Endothelial cell of umbilical vein (primary cell): ENCODE results near the gene MEP1B. TPM values are rescaled to one million over a fixed set of nuclear protein-coding genes. Genes with fewer than 3 reads are reported as not detected.

Experiments used
- BruUV-seq: library from RNA; stranded (reverse); fragments of 400-500 nt; replicated peaks from 2 replicates; lab custom pipeline; 2021; lab: Mats Ljungman, UMichigan
- CTCF ChIA-PET: fragments of 300-600, 350-600 bp; sonication (Branson Sonifier 250); formaldehyde crosslinking; loops from one replicate; lab custom pipeline; 2021; ENCODE audit warnings: antibody characterized with exemption, inconsistent platforms; lab: Charles Lee
- POLR2A ChIA-PET: fragments of 300-600, 350-600 bp; sonication (Branson Sonifier 250); formaldehyde crosslinking; loops from one replicate; lab custom pipeline; 2021; ENCODE audit warnings: antibody characterized with exemption, inconsistent platforms; lab: Charles Lee
- DNase-seq: peaks from one replicate; pipeline ENCODE4 v3.0.0-alpha.2; 2011; ENCODE audit warnings: low read depth, low spot score
- FAIRE-seq: peaks from 2 replicates; lab custom pipeline; 2011; peaks lifted over from hg19 to GRCh38; lab: Jason Lieb, UNC
- H2AFZ ChIP-seq: 2 replicates; pipeline ENCODE4 v1.6.0; 2012; ENCODE audit warnings: low read depth, low read length, control low read depth, inconsistent platforms
- H3K27ac ChIP-seq: 2 replicates; pipeline ENCODE4 v1.5.1; 2011; ENCODE audit warnings: low read depth, mild to moderate bottlenecking, control low read depth, low read length, moderate library complexity; ENCODE audit not compliant: insufficient read depth
- H3K27me3 ChIP-seq, 2 experiments: 2 replicates each; pipeline versions ENCODE4 v1.6.0 to v1.6.1; 2011; ENCODE audit warnings: low read length in 2 of 2, mixed read lengths in 1 of 2; ENCODE audit not compliant: control insufficient read depth in 2 of 2, insufficient read depth in 2 of 2
- H3K36me3 ChIP-seq, 2 experiments: 2 replicates in 1 of 2; 3 replicates in 1 of 2; pipeline ENCODE4 v1.5.1; 2011; ENCODE audit warnings: low read length in 2 of 2, mild to moderate bottlenecking in 1 of 2, moderate library complexity in 1 of 2; ENCODE audit not compliant: control insufficient read depth in 2 of 2, insufficient read depth in 2 of 2; ENCODE audit errors: extremely low read depth in 1 of 2
- H3K4me1 ChIP-seq: 3 replicates; pipeline ENCODE4 v1.5.1; 2011; ENCODE audit warnings: mild to moderate bottlenecking, low read length; ENCODE audit not compliant: control insufficient read depth, insufficient read depth; ENCODE audit errors: extremely low read depth
- H3K4me2 ChIP-seq: 2 replicates; pipeline ENCODE4 v1.6.1; 2011; ENCODE audit warnings: low read length, control low read depth, mixed read lengths; ENCODE audit not compliant: insufficient read depth
- H3K4me3 ChIP-seq, 3 experiments: fragments of 200-600 bp in 1 of 3; sonication (generic), shearing (Covaris generic) in 1 of 3; replicated peaks in 1 of 3; 2 replicates each; pipeline ENCODE4 v1.5.1; 2011 to 2016; ENCODE audit warnings: control low read depth in 3 of 3, low read length in 3 of 3, mild to moderate bottlenecking in 2 of 3, inconsistent platforms in 1 of 3, low read depth in 1 of 3, moderate library complexity in 1 of 3; ENCODE audit not compliant: insufficient read depth in 1 of 3
- H3K79me2 ChIP-seq: 2 replicates; pipeline ENCODE4 v1.6.0; 2012; ENCODE audit warnings: low read length, inconsistent platforms; ENCODE audit not compliant: control insufficient read depth, insufficient read depth
- H3K9ac ChIP-seq: replicated peaks from 2 replicates; pipeline ENCODE3; 2011; ENCODE audit warnings: low read length, control low read depth; ENCODE audit not compliant: insufficient read depth; ENCODE audit errors: extremely low read depth
- H3K9me1 ChIP-seq: replicated peaks from 3 replicates; pipeline ENCODE4 v1.6.0; 2011; ENCODE audit warnings: mild to moderate bottlenecking, low read length; ENCODE audit not compliant: control insufficient read depth, insufficient read depth; ENCODE audit errors: extremely low read depth
- H3K9me3 ChIP-seq: replicated peaks from 2 replicates; pipeline ENCODE4 v1.5.1; 2012; ENCODE audit warnings: low read length, inconsistent platforms; ENCODE audit not compliant: control insufficient read depth, insufficient read depth
- H4K20me1 ChIP-seq: replicated peaks from 2 replicates; pipeline ENCODE3; 2011; ENCODE audit warnings: mild to moderate bottlenecking, low read length; ENCODE audit not compliant: control insufficient read depth, insufficient read depth; ENCODE audit errors: extremely low read depth
- EZH2 ChIP-seq: IDR thresholded peaks from 2 replicates; pipeline ENCODE4 v1.6.1; 2012; ENCODE audit warnings: borderline replicate concordance, low read depth, mild to moderate bottlenecking, moderate library complexity, low read length, inconsistent platforms; ENCODE audit not compliant: severe bottlenecking
- FOS ChIP-seq: IDR thresholded peaks from 2 replicates; pipeline ENCODE4 v1.6.1; 2011; ENCODE audit warnings: mild to moderate bottlenecking, low read length, moderate library complexity, borderline replicate concordance; ENCODE audit not compliant: insufficient read depth
- GATA2 ChIP-seq: IDR thresholded peaks from 2 replicates; pipeline ENCODE4 v1.7.0; 2011; ENCODE audit warnings: low read depth, mild to moderate bottlenecking, moderate library complexity, mixed read lengths, low read length; ENCODE audit not compliant: insufficient read length, insufficient read depth
- JUN ChIP-seq: IDR thresholded peaks from 2 replicates; pipeline ENCODE4 v1.6.1; 2011; ENCODE audit warnings: borderline replicate concordance, low read depth; ENCODE audit not compliant: insufficient read length, insufficient read depth
- MYC ChIP-seq: IDR thresholded peaks from one replicate; pipeline ENCODE4 v1.6.1; 2011; ENCODE audit warnings: mild to moderate bottlenecking, low read depth, low read length
- POLR2A ChIP-seq: IDR thresholded peaks from 2 replicates; pipeline ENCODE4 v1.6.1; 2012; ENCODE audit warnings: low read depth, mild to moderate bottlenecking, control low read depth, low read length
- POLR2AphosphoS5 ChIP-seq: IDR thresholded peaks from 2 replicates; pipeline ENCODE4 v1.6.1; 2012; ENCODE audit warnings: low read depth, mild to moderate bottlenecking, control low read depth, low read length, moderate library complexity; ENCODE audit not compliant: insufficient read depth
- dilution Hi-C: fragments of 300-500 bp; cut with MboI; formaldehyde crosslinking; loops from one replicate; pipeline ENCODE4 v1.15.0; 2019; ENCODE audit warnings: low sequenced_read_pairs; ENCODE audit not compliant: extremely low pct_ligation_motif_present
- intact Hi-C: fragments of 100-400 bp; cut with micrococcal nuclease; formaldehyde crosslinking; loops from one replicate; pipeline ENCODE4 v1.10.0; 2022
- polyA plus RNA-seq, 4 experiments: library from polyadenylated mRNA; depleted of rRNA in 3 of 4; stranded (reverse) in 3 of 4; unstranded in 1 of 4; fragments of >200 nt; gene quantifications; 2 replicates each; pipeline versions ENCODE4 v1.2.1 to v1.2.3, GENCODE V29; 2011 to 2012; ENCODE audit warnings: missing spikeins in 1 of 4
- total RNA-seq: library from RNA; stranded (reverse); gene quantifications from 2 replicates; pipeline ENCODE4 v1.2.3, GENCODE V29; 2021
- TF ChIP-seq, protein P1 (sequence below): IDR thresholded peaks from 2 replicates; pipeline ENCODE4 v1.6.1; 2011; ENCODE audit not compliant: insufficient read depth, insufficient read length
- TF ChIP-seq, protein P2 (sequence below), 2 donors: IDR thresholded peaks; 1 replicate in 1 of 2; 2 replicates in 1 of 2; pipeline ENCODE4 v1.5.1; 2011; ENCODE audit warnings: low read length in 2 of 2, mild to moderate bottlenecking in 2 of 2, moderate library complexity in 2 of 2, control low read depth in 1 of 2, inconsistent platforms in 1 of 2, low read depth in 1 of 2; ENCODE audit not compliant: insufficient read depth in 1 of 2; ENCODE audit errors: extremely low read depth in 1 of 2

MEP1B gene
- total and polyA plus RNA-seq, 2 donors (not counting 3 experiments of a cell fraction or from before 2014, with no cell fraction given) = not detected

DNA sequence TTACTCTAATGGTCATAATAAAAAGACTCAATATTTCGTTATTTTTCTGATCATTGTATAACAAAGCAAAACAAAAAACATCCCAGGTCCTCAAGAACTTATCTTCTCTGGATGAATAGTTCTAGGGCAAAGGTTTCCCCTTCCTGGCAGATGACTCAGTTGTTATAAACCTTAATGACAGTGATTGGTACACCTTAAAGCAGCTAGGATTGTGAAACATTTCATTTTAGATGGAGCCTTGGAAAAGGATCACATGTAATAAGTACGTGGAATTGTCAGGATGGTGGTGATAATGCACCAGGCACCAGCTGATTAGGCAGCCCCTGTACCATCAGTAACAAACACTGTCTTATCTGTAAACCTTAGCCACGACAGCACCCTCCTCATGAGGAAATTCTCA, 47.2 kb downstream of the MEP1B start:
- Histone ChIP-seq H3K9me3 (no peaks in the 10 kb centered on the region), H3K4me3 (no peak overlapping the region), H4K20me1 (no peaks in the 10 kb centered on the region), H3K4me2 (no peak overlapping the region), H3K4me1 (no peaks in the 10 kb centered on the region), H3K9me1 (no peaks in the 10 kb centered on the region), H3K9ac (no peak overlapping the region), H2AFZ (no peak overlapping the region), H3K79me2 (no peaks in the 10 kb centered on the region), H3K27ac (no peak overlapping the region), H3K27me3 (no peaks in the 10 kb centered on the region), H3K36me3 (no peaks in the 10 kb centered on the region)
- FAIRE-seq (peak; percentile 26), DNase-seq (no peak)
- intact Hi-C loops (no loop called here), dilution Hi-C loops (no loop called here)
- TF ChIP-seq FOS = no peak
- TF ChIP-seq, protein P1, sequence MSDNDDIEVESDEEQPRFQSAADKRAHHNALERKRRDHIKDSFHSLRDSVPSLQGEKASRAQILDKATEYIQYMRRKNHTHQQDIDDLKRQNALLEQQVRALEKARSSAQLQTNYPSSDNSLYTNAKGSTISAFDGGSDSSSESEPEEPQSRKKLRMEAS = no peak
- TF ChIP-seq POLR2AphosphoS5 = no peak
- TF ChIP-seq POLR2A = no peak
- TF ChIP-seq JUN = no peak
- TF ChIP-seq, protein P2, sequence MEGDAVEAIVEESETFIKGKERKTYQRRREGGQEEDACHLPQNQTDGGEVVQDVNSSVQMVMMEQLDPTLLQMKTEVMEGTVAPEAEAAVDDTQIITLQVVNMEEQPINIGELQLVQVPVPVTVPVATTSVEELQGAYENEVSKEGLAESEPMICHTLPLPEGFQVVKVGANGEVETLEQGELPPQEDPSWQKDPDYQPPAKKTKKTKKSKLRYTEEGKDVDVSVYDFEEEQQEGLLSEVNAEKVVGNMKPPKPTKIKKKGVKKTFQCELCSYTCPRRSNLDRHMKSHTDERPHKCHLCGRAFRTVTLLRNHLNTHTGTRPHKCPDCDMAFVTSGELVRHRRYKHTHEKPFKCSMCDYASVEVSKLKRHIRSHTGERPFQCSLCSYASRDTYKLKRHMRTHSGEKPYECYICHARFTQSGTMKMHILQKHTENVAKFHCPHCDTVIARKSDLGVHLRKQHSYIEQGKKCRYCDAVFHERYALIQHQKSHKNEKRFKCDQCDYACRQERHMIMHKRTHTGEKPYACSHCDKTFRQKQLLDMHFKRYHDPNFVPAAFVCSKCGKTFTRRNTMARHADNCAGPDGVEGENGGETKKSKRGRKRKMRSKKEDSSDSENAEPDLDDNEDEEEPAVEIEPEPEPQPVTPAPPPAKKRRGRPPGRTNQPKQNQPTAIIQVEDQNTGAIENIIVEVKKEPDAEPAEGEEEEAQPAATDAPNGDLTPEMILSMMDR (IDR thresholded peaks at IDR 0.05; ENCODE audit: extremely low read depth in 1 of 2, insufficient read depth in 1 of 2, low read depth in 1 of 2, low read length in 2 of 2) = no peak
- TF ChIP-seq MYC = no peak
- TF ChIP-seq GATA2 = no peak
- TF ChIP-seq EZH2 = no peak
- POLR2A ChIA-PET = no interaction called here
- no TSS peak for BruUV-seq
- CTCF ChIA-PET = no interaction called here
